HCT116 (cell line): ENCODE measurements around the gene SPSB1. TPM values are rescaled to one million over a fixed set of nuclear protein-coding genes. Genes with fewer than 3 reads are reported as not detected.
"Not testable (repeated sequence)": the region's sequence is repeated elsewhere in the genome, so short reads cannot be mapped to it uniquely, and the experiment has no call there.

Experiments used
- ATAC-seq: fragments of 200-7000 bp; cut with Tn5 transposase; 2 replicates; pipeline ENCODE4 v1.9.1; 2020; ENCODE audit warnings: mild to moderate bottlenecking, moderate library complexity
- BruUV-seq: library from RNA; stranded (reverse); fragments of 400-500 nt; replicated peaks from 2 replicates; lab custom pipeline; 2021; lab: Mats Ljungman, UMichigan
- CTCF ChIA-PET: fragments of 300-600 bp; sonication (Branson Sonifier 250); formaldehyde crosslinking; loops from one replicate; lab custom pipeline; 2021; ENCODE audit warnings: antibody characterized with exemption; lab: Charles Lee
- POLR2A ChIA-PET: fragments of 300-600, 350-600 bp; sonication (Branson Sonifier 250); formaldehyde crosslinking; loops from one replicate; lab custom pipeline; 2021; ENCODE audit warnings: antibody characterized with exemption; lab: Charles Lee
- RAD21 ChIA-PET, 2 experiments: fragments of 300-600 bp; sonication (Branson Sonifier 250); formaldehyde crosslinking; loops; one replicate each; lab custom pipeline; 2023; ENCODE audit warnings: low total read pairs in 2 of 2; ENCODE audit not compliant: uncharacterized antibody in 2 of 2, unreplicated experiment in 2 of 2, low non-redundant PET in 1 of 2; lab: Charles Lee
- DNase-seq: peaks from one replicate; pipeline ENCODE4 v3.0.0-alpha.2; 2010; ENCODE audit warnings: low read depth, low spot score
- H2AFZ ChIP-seq: fragments of 200-600 bp; shearing (Covaris generic), sonication (generic); 2 replicates; pipeline ENCODE4 v1.6.1; 2017; ENCODE audit warnings: low read depth, mixed run types, mixed read lengths, antibody characterized with exemption, low read length; ENCODE audit not compliant: poor library complexity, severe bottlenecking
- H3K27ac ChIP-seq: 2 replicates; pipeline ENCODE4 v1.5.1; 2012; ENCODE audit warnings: low read depth, low read length
- H3K27me3 ChIP-seq: fragments of 200-600 bp; sonication (generic); 2 replicates; pipeline ENCODE4 v1.6.1; 2016; ENCODE audit warnings: mixed run types, low read length, mixed read lengths; ENCODE audit not compliant: insufficient read depth
- H3K36me3 ChIP-seq, 2 experiments: fragments of 200-500 bp in 1 of 2; fragments of 200-600 bp in 1 of 2; sonication (Bioruptor generic) in 1 of 2; sonication (generic) in 1 of 2; 2 replicates each; pipeline versions ENCODE4 v1.5.1 to v1.6.1; 2014 to 2016; ENCODE audit warnings: low read length in 2 of 2, inconsistent platforms in 1 of 2, mixed read lengths in 1 of 2, mixed run types in 1 of 2; ENCODE audit not compliant: insufficient read depth in 2 of 2, control insufficient read depth in 1 of 2
- H3K4me1 ChIP-seq, 2 experiments: fragments of 200-600 bp in 1 of 2; sonication (generic) in 1 of 2; 2 replicates each; pipeline versions ENCODE4 v1.5.1 to v1.6.1; 2012 to 2017; ENCODE audit warnings: low read length in 2 of 2, inconsistent platforms in 1 of 2, mild to moderate bottlenecking in 1 of 2, mixed read lengths in 1 of 2, mixed run types in 1 of 2, moderate library complexity in 1 of 2; ENCODE audit not compliant: insufficient read depth in 2 of 2, control insufficient read depth in 1 of 2
- H3K4me2 ChIP-seq: fragments of 200-600 bp; sonication (generic); 2 replicates; pipeline ENCODE4 v1.6.1; 2017; ENCODE audit warnings: mixed run types, low read length, mixed read lengths
- H3K4me3 ChIP-seq, 2 experiments: fragments of 200-600 bp in 1 of 2; sonication (generic) in 1 of 2; replicated peaks in 1 of 2; 2 replicates each; pipeline ENCODE4 v1.5.1; 2011 to 2016; ENCODE audit warnings: low read length in 2 of 2, control low read depth in 1 of 2, low read depth in 1 of 2, mild to moderate bottlenecking in 1 of 2, mixed read lengths in 1 of 2, mixed run types in 1 of 2
- H3K79me2 ChIP-seq: fragments of 200-600 bp; sonication (generic); 2 replicates; pipeline ENCODE4 v1.6.1; 2017; ENCODE audit warnings: mild to moderate bottlenecking, mixed run types, low read length, moderate library complexity, mixed read lengths; ENCODE audit not compliant: insufficient read depth
- H3K9ac ChIP-seq: fragments of 200-600 bp; sonication (generic); 2 replicates; pipeline ENCODE4 v1.6.1; 2016; ENCODE audit warnings: low read length, mixed read lengths
- H3K9me2 ChIP-seq: fragments of 200-600 bp; sonication (generic), shearing (Covaris generic); 2 replicates; pipeline ENCODE4 v1.6.1; 2017; ENCODE audit warnings: mixed run types, mild to moderate bottlenecking, moderate library complexity; ENCODE audit not compliant: insufficient read depth
- H3K9me3 ChIP-seq, 2 experiments: fragments of 200-500 bp in 1 of 2; fragments of 200-600 bp in 1 of 2; sonication (Bioruptor generic) in 1 of 2; sonication (generic) in 1 of 2; 2 replicates each; pipeline ENCODE4 v1.6.1; 2014 to 2017; ENCODE audit warnings: low read length in 2 of 2, mixed read lengths in 2 of 2, inconsistent platforms in 1 of 2, low read depth in 1 of 2, mild to moderate bottlenecking in 1 of 2, mixed run types in 1 of 2, moderate library complexity in 1 of 2; ENCODE audit not compliant: control insufficient read depth in 1 of 2, insufficient read depth in 1 of 2
- H4K20me1 ChIP-seq: fragments of 200-600 bp; sonication (generic), shearing (Covaris generic); 2 replicates; pipeline ENCODE4 v1.6.1; 2017; ENCODE audit warnings: mixed run types, mild to moderate bottlenecking, moderate library complexity; ENCODE audit not compliant: insufficient read depth
- CBX3 ChIP-seq: IDR thresholded peaks from 2 replicates; pipeline ENCODE4 v1.6.1; 2012; ENCODE audit warnings: low read depth
- FOSL1 ChIP-seq: IDR thresholded peaks from 2 replicates; pipeline ENCODE4 v1.6.1; 2012; ENCODE audit warnings: low read depth
- JUND ChIP-seq: IDR thresholded peaks from 2 replicates; pipeline ENCODE4 v1.6.1; 2012
- MAX ChIP-seq: IDR thresholded peaks from 2 replicates; pipeline ENCODE4 v1.6.1; 2012
- POLR2AphosphoS5 ChIP-seq: IDR thresholded peaks from 2 replicates; pipeline ENCODE4 v1.6.1; 2011; ENCODE audit warnings: mild to moderate bottlenecking, low read depth, low read length, moderate library complexity
- SP1 ChIP-seq: IDR thresholded peaks from 2 replicates; pipeline ENCODE4 v1.6.1; 2012; ENCODE audit warnings: low read depth
- ZBTB33 ChIP-seq: IDR thresholded peaks from 2 replicates; pipeline ENCODE4 v1.6.1; 2011; ENCODE audit warnings: mild to moderate bottlenecking, low read length, moderate library complexity; ENCODE audit not compliant: insufficient replicate concordance; ENCODE audit errors: extremely low read depth
- ZFX ChIP-seq: fragments of 450-650 bp; IDR thresholded peaks from 2 replicates; pipeline ENCODE4 v1.6.1; 2017
- intact Hi-C: fragments of 100-400 bp; cut with micrococcal nuclease; formaldehyde crosslinking; loops from 2 replicates; pipeline ENCODE4 v1.10.0; 2022
- total RNA-seq: library from RNA; stranded (reverse); gene quantifications from one replicate; pipeline ENCODE4 v1.2.1, GENCODE V29; 2021; ENCODE audit not compliant: unreplicated experiment

Gene SPSB1
- total RNA-seq, 1 experiment from 2014 or later = 10.8 TPM

- intact Hi-C loops, H2AFZ ChIP-seq, RAD21 ChIA-PET, H3K9me3 ChIP-seq, BruUV-seq, CTCF ChIA-PET, H3K9me2 ChIP-seq, H3K27me3 ChIP-seq, H4K20me1 ChIP-seq, H3K36me3 ChIP-seq: not testable (repeated sequence)
- Histone ChIP-seq H3K4me3 (peak overlapping the region; percentile 8 to 34), H3K9ac (peak overlapping the region; percentile 52), H3K27ac (peak overlapping the region; percentile 71), H3K4me2 (peak overlapping the region; percentile 72), H3K4me1 (peaks cover 45 to 72% of the 10 kb centered on the region in 2 experiments), H3K79me2 (peaks cover 86% of the 10 kb centered on the region)
- DNase-seq (peak; percentile 79), ATAC-seq (peak; percentile 78)
- TF ChIP-seq MAX (peak; percentile 85), ZFX (peak; percentile 51; the same call in 1 of the 2 replicates), SP1 (peak; percentile 78), JUND (peak; percentile 73), FOSL1 (peak; percentile 72), POLR2AphosphoS5 (peak; percentile 38; the same call in 1 of the 2 replicates), CBX3 (peak; percentile 66; the same call in 1 of the 2 replicates)
- POLR2A ChIA-PET = interaction anchor here (1.0 to 1.2 kb wide), 2 partner anchors 10 to 19 kb away, joined by 3 to 4 read pairs; no protein-coding TSS in a partner anchor
These were observed 7.2 kb downstream of the SPSB1 start for GRCh38 chr1:9299571-9300541.

GRCh38 chr1:9300573-9300972 is 7.9 kb downstream of the SPSB1 start:
- Histone ChIP-seq H3K9me2 (no peaks in the 10 kb centered on the region), H3K4me1 (peaks cover 39 to 65% of the 10 kb centered on the region in 2 experiments), H3K36me3 (0 out of 4 replicates have a peak, but pooled peaks cover 0 to 3% of the 10 kb centered on the region in 2 experiments), H3K4me3 (peak overlapping the region; percentile 8 to 34), H3K9ac (peak overlapping the region; percentile 52), H3K9me3 (no peaks in the 10 kb centered on the region), H2AFZ (no peak overlapping the region), H3K4me2 (peak overlapping the region; percentile 72), H3K27me3 (no peaks in the 10 kb centered on the region), H3K79me2 (peaks cover 86% of the 10 kb centered on the region), H3K27ac (peak overlapping the region; percentile 71), H4K20me1 (no peaks in the 10 kb centered on the region)
- 0 out of 2 replicates have a peak, but pooled peaks have one; percentile 21 for TF ChIP-seq ZFX
- no peak for TF ChIP-seq ZBTB33
- intact Hi-C loops = no loop called here
- RAD21 ChIA-PET = no interaction called here
- CTCF ChIA-PET = no interaction called here
- TSS peak; percentile 7 for BruUV-seq
- DNase-seq = no peak
- POLR2A ChIA-PET = interaction anchor here (1.0 to 1.2 kb wide), 2 partner anchors 11 to 20 kb away, joined by 3 to 4 read pairs; no protein-coding TSS in a partner anchor
- peak; percentile 27 for ATAC-seq
